ENCODE results near the gene MAST3.

DNA sequence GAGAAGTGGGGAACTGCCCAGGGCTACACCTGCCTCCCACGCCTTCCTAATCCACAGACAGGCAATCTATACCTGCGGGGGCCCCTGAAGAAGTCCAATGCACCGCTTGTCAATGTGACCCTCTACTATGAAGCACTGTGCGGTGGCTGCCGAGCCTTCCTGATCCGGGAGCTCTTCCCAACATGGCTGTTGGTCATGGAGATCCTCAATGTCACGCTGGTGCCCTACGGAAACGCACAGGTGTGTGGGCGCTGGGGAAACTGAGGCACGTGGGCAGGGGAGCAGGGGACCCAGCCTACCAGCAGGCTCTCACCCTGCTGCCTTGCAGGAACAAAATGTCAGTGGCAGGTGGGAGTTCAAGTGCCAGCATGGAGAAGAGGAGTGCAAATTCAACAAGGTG, 77.4 kb downstream of the MAST3 start:
- TF ChIP-seq CTCF (IDR thresholded peaks at IDR 0.05; ENCODE audit: low read depth, low read length), result no peak
- TF ChIP-seq POLR2A (IDR thresholded peaks at IDR 0.05; ENCODE audit: extremely low read depth, insufficient read length), result no peak
- TF ChIP-seq MAX (IDR thresholded peaks at IDR 0.05; ENCODE audit: low read depth, low read length), result no peak
- TF ChIP-seq MYC (IDR thresholded peaks at IDR 0.05; ENCODE audit: low read depth, low read length), result no peak

Measured in NB4 (cell line).